Endometrial microvascular endothelial cells (primary cell): Measurements from ENCODE around the gene CYBRD1. TPM values are rescaled to one million over a fixed set of nuclear protein-coding genes. Genes with fewer than 3 reads are reported as not detected.

Source experiments
- in situ Hi-C: cut with HindIII; loops from 2 replicates; pipeline ENCODE4 v1.10.0; 2017; ENCODE audit warnings: low sequenced_read_pairs, low pct_unique_long_range_greater_than_20kb; ENCODE audit errors: inconsistent ontology term
- total RNA-seq: library from RNA; depleted of rRNA; stranded (reverse); fragments of >200 nt; gene quantifications from one replicate; pipeline ENCODE4 v1.2.3, GENCODE V29; 2015; ENCODE audit errors: inconsistent ontology term

CYBRD1 gene
- total RNA-seq, 1 donor from 2014 or later, result 12.7 TPM

- in situ Hi-C loops, result no loop called here
These were observed 22.8 kb downstream of the CYBRD1 start for GRCh38 chr2:171545086-171545485.

DNA sequence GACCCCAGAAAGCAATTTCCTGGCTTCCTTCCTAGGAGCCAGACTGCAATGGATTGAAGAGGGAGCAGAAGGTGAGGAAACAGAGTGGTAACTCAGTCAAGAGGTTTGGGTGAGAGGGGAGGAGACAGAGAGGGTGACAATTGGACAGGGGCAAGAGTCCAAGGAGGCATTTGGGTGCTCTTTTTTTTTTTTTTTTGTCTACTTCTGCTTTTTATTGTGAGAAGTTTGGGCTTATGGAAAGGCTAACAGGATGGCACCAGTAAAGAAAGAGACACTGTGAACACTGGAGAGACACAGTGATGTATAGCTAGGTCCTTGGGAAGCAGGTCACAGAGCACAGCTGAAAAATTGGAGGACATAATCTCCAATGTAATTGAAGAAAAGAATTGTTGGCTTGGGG is 25.0 kb downstream of the CYBRD1 start:
- in situ Hi-C loops, result no loop called here

GRCh38 chr2:171547720-171548119 is 25.4 kb downstream of the CYBRD1 start:
- in situ Hi-C loops, result no loop called here

GRCh38 chr2:171550613-171551012 is 28.3 kb downstream of the CYBRD1 start:
- in situ Hi-C loops, result no loop called here

DNA sequence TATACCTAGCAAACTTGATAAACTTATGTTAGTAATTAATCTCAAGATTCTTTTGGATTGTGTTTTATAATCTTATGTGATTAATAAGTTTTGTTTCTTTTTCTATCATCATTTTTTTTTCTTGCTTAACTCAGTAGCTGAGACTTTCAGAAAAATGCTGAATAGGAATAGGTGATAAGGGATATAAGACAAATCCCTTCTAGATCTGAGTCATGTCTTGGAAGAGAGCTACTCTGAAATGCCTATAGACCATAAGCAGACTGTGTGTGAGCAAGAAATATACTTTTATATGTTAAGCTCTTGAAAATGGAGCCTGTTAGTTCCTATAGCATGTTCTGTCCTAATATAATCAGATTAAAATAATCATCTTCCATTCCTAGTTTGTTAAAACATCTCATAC is 29.6 kb downstream of the CYBRD1 start:
- in situ Hi-C loops, result no loop called here

DNA sequence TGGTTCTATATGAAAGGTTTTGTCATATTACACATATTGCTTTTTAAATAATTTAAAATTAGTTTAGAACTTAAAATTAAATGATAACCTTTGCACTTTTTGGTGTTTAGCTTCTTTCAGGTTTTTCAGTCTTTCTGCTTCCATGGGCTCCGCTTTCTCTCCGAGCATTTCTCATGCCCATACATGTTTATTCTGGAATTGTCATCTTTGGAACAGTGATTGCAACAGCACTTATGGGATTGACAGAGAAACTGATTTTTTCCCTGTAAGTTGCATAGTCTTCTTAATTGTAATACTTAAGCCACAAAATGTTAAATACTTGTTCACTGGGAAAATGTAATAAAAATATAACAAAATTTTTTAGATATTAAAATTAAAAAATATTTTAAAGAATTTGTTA is 31.0 kb downstream of the CYBRD1 start:
- in situ Hi-C loops, result no loop called here

- in situ Hi-C loops, result no loop called here
These were observed 31.6 kb downstream of the CYBRD1 start for GRCh38 chr2:171553858-171554257.

GRCh38 chr2:171554991-171555615 is 32.8 kb downstream of the CYBRD1 start:
- in situ Hi-C loops, result no loop called here

DNA sequence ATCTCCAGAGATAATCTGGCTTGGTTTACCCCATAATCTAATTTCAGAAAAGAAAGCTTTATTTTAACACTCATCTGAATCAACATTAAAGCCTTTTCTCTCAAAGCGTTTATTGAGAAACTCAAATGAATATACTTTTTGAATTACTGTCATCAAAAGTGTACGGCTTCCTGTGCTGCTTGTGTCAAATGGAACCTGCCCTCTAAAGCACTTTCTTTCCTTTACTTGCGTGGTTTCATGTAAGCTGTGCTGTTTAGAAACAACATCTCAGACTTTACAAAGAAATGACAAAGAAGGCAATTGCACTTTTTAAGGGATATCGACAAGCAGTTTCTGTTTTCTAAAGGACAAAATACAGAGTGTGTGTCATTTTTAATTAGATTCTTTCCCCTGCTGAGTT is 35.1 kb downstream of the CYBRD1 start:
- in situ Hi-C loops, result no loop called here

DNA sequence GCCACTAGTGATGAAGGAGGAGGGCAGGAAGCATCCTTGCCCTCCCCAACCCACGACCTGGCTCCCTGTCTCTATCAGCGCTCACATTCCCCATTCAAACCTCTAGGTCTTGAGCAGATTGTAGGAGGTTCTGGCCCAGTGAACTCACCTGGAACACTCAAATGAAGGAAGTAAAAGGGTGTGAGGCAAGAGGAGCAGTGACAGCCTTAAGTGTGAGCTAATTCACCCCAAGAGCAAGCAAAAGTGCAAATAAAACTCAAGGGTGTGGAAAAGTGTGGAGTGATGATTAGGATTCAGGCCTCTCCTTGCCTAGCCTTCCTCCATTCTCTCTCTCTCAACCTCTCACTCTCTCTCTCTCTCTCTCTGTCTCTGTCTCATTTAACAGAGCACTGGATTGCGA is 41.0 kb downstream of the CYBRD1 start:
- in situ Hi-C loops, result no loop called here

DNA sequence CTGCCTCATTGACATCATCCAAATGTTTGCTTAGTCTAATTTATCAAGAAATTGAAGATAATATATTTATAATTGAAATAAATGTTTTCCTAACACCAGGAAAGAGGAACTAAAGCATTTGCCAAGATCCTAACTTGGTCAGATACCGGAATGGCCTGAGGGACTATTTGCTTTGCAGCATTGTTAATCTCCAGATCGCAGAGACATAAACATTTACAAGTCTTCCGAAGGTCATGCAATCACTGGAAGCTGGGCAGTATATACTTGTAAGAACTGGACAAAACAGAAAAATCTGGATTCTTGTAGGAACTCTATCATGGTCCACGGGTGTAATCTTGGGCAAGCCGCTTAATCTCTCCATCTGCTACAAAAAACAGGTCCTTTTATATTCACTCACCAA is 42.2 kb downstream of the CYBRD1 start:
- in situ Hi-C loops, result no loop called here

DNA sequence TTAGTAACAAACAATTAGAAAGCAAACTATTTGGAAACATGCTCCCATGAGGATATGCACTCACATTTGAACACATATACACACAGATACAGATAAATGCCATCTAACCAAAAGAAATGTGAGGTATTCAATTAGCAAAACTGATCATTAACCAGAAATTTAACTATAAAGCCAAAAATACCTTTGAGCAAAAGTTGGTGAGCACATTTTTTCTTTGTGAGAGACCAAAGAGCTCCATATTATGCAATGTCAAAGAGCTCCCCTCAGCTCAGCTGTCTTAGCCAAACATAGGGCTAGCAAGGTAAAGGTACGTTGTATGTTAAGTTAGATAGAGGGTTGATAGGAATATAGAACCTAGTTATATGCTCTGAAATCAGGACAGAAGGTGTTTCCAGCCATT is 43.8 kb downstream of the CYBRD1 start:
- in situ Hi-C loops, result no loop called here

DNA sequence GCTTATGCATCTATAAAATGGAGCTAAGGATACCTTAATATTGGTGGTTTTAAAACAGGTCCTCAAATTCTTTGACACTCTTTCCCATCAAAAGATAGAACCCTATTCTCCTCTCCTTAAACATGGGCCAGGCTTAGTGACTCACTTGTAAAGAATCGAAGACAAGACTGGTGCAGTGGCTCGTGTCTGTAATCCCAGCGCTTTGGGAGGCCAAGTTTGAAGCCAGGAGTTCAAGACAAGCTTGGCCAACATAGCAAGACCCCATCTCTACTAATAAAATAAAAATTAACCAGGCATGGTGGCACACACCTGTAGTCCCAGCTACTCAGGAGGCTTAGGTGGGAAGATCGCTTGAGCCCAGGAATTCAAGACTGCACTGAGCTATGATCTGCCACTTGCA is 44.5 kb downstream of the CYBRD1 start:
- in situ Hi-C loops, result no loop called here

DNA sequence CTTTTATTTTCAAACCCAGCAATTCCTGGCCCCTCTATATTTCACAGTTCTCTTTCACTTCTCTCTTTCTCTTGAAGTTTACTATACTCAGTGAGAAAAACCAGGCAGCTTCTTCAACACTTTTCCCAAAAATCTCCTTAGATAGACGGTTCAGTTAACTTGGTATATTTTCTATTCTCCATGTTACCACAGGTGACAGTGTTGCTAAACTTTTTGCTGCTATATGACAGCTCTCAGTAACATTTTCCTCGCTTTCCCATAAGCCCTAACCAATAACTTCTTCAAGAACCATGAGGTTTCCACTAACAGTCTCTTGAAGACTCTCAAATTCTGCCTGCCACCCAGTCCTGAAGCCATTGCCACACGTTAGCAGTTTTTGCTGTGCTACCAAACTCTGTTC is 45.8 kb downstream of the CYBRD1 start:
- in situ Hi-C loops, result no loop called here

DNA sequence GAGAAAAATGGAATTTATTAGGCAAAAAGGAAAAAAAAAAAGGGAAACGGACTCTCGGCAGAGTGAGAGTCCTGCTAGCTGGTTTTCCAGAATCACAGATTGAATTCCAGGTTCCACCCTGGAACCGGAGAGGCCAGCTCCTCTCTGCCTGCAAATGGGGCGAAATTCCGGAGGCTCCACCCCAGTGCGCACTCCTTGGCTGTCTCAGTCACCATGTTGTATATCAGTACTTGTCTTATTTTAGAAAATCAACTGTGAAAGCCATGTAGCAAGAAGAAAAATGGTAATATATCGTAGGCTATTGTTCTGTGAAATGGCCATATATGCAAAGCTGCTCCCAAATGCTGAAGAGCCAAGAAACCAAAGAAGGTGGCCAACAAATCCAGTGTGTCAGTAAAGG is 49.4 kb downstream of the CYBRD1 start:
- in situ Hi-C loops, result no loop called here

DNA sequence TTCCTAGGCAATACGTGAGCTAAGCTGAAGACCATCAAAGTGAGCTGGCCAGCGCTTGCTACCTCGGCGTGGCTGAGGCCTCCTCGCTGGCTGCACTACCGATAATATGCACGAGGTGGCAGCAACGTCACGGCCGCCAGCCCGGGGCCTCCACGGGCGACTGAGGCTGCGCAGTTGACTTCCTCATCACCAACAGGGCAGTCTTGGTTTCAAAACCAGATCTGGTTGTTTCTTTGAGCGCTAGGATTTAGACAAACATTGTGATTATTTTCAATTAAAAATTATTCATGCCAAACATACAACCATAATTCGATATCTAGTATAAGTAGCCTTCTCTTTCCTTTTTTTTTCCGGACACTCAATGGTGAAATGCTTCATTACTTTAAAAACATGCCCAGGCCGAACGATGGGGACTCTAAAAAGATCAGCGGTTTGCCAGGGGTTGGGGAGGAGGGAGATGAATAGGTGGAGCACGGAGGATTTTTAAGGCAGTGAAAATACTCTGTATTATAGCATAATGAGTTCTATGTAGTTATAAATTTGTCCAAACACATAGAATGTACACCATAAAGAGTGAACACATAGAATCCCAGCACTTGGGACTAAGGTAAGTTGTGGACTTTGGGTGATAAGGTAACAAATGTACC is 52.0 kb downstream of the CYBRD1 start:
- in situ Hi-C loops, result no loop called here

DNA sequence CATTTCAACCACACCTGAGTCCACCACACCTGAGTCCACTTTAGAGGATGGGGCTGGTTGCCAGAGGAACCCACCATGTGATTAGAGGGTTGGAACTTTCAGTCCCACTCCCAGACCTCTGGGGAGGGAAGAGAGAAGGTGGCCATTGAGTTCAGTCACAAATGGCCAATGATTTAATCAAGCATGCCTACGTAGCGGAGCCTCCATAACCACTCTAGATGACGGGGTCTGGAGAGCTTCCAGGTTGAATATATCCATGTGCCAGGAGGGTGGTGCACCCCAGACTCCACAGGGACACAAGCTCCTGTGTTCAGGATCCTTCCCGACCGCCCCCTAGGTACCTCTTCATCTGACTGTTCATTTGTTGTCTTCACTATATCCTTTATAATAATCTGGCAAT is 53.3 kb downstream of the CYBRD1 start:
- in situ Hi-C loops, result no loop called here

GRCh38 chr2:171578127-171578803 is 56.0 kb downstream of the CYBRD1 start:
- in situ Hi-C loops, result no loop called here

DNA sequence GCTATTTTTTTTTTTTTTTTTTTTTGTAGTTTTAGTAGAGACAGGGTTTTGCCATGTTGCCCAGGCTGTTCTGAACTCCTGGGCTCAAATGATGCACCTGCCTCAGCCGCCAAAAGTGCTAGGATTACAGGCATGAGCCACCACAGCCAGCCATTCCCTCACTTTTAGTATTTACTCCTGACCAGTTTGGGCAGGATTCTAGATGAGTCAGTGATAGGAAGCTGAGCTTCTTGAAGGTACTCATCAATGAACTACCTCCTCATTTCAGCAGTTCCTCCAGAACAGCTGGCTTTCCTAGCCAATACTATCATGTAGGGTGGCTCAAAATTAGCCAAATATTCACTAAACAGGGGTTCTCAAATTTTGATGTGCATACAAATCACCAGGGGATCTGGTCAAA is 57.2 kb downstream of the CYBRD1 start:
- in situ Hi-C loops, result no loop called here

- in situ Hi-C loops, result no loop called here
These were observed 61.3 kb downstream of the CYBRD1 start for GRCh38 chr2:171583566-171583965.
